Measurements from ENCODE around the gene MAGI2.

MAGI2 gene

GRCh38 chr7:78047800-78048199 is 1405.7 kb downstream of the MAGI2 start:
- no peak overlapping the region for H3K4me3 ChIP-seq (ENCODE audit: low read depth, low read length)
- POLR2A ChIA-PET, result no interaction called here
- CTCF ChIA-PET, result no interaction called here
- no peak for TF ChIP-seq CTCF (IDR thresholded peaks at IDR 0.05; ENCODE audit: insufficient read depth, low read length, missing control alignments)
- DNase-seq (ENCODE audit: low read depth, low spot score), result no peak

- DNase-seq (ENCODE audit: low read depth, low spot score), result no peak
- CTCF ChIA-PET, result interaction anchor here (1.0 to 2.2 kb wide), 3 partner anchors 22 to 92 kb away, joined by 3 to 9 read pairs (median 4); no protein-coding TSS in a partner anchor
- POLR2A ChIA-PET, result no interaction called here
- H3K4me3 ChIP-seq (ENCODE audit: low read depth, low read length), result no peak overlapping the region
- TF ChIP-seq CTCF (IDR thresholded peaks at IDR 0.05; ENCODE audit: insufficient read depth, low read length, missing control alignments), result no peak
These were observed 1410.3 kb downstream of the MAGI2 start for GRCh38 chr7:78043159-78043558.

- DNase-seq (ENCODE audit: low read depth, low spot score), result no peak
- TF ChIP-seq CTCF (IDR thresholded peaks at IDR 0.05; ENCODE audit: insufficient read depth, low read length, missing control alignments), result no peak
- no peak overlapping the region for H3K4me3 ChIP-seq (ENCODE audit: low read depth, low read length)
- POLR2A ChIA-PET, result no interaction called here
- CTCF ChIA-PET, result interaction anchor here (0.8 kb wide), 1 partner anchor 9 kb away, joined by 3 read pairs; no protein-coding TSS in a partner anchor
These were observed 1412.0 kb downstream of the MAGI2 start for GRCh38 chr7:78041423-78041822.

- H3K4me3 ChIP-seq (ENCODE audit: low read depth, low read length), result no peak overlapping the region
- CTCF ChIA-PET, result interaction anchor here (1.4 kb wide), 2 partner anchors 9 to 19 kb away, joined by 3 to 4 read pairs; no protein-coding TSS in a partner anchor
- TF ChIP-seq CTCF (IDR thresholded peaks at IDR 0.05; ENCODE audit: insufficient read depth, low read length, missing control alignments), result peak; percentile 40
- no peak for DNase-seq (ENCODE audit: low read depth, low spot score)
- POLR2A ChIA-PET, result no interaction called here
These were observed 1413.4 kb downstream of the MAGI2 start for GRCh38 chr7:78039790-78040776.

- no peak for TF ChIP-seq CTCF (IDR thresholded peaks at IDR 0.05; ENCODE audit: insufficient read depth, low read length, missing control alignments)
- no peak overlapping the region for H3K4me3 ChIP-seq (ENCODE audit: low read depth, low read length)
- ChIA-PET POLR2A (no interaction called here), CTCF (no interaction called here)
- no peak for DNase-seq (ENCODE audit: low read depth, low spot score)
These were observed 1414.9 kb downstream of the MAGI2 start for GRCh38 chr7:78038465-78039080.

GRCh38 chr7:78037603-78038002 is 1415.9 kb downstream of the MAGI2 start:
- CTCF ChIA-PET, result interaction anchor here (1.3 kb wide), 1 partner anchor 17 kb away, joined by 4 read pairs; no protein-coding TSS in a partner anchor
- TF ChIP-seq CTCF (IDR thresholded peaks at IDR 0.05; ENCODE audit: insufficient read depth, low read length, missing control alignments), result no peak
- H3K4me3 ChIP-seq (ENCODE audit: low read depth, low read length), result no peak overlapping the region
- POLR2A ChIA-PET, result no interaction called here
- DNase-seq (ENCODE audit: low read depth, low spot score), result no peak
